ENCODE results near the gene TIMELESS.

DNA sequence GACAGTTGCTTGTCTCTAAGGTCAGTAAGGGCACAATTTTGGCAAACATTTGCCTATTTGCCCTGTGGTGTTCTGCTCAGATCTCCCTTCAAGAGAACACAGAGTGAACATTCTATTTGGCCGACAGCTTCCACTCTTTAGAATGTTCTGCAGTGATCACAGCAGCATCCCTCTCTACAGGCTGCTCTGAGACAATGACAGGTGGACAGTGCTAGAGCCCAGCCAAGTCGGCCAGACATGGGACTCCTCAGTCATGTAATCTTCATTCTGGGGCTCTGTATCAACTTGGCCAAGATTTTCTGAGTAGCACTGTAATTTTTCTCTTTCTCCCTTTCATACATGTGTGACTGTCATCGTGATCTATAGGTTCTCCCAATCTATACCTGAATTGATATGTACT is 34.8 kb downstream of the TIMELESS start:
- TF ChIP-seq, protein P1, sequence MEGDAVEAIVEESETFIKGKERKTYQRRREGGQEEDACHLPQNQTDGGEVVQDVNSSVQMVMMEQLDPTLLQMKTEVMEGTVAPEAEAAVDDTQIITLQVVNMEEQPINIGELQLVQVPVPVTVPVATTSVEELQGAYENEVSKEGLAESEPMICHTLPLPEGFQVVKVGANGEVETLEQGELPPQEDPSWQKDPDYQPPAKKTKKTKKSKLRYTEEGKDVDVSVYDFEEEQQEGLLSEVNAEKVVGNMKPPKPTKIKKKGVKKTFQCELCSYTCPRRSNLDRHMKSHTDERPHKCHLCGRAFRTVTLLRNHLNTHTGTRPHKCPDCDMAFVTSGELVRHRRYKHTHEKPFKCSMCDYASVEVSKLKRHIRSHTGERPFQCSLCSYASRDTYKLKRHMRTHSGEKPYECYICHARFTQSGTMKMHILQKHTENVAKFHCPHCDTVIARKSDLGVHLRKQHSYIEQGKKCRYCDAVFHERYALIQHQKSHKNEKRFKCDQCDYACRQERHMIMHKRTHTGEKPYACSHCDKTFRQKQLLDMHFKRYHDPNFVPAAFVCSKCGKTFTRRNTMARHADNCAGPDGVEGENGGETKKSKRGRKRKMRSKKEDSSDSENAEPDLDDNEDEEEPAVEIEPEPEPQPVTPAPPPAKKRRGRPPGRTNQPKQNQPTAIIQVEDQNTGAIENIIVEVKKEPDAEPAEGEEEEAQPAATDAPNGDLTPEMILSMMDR (IDR thresholded peaks at IDR 0.05), result no peak
- TF ChIP-seq POLR2AphosphoS5 (IDR thresholded peaks at IDR 0.05), result no peak

Data from prostate gland (tissue), 2 donors.